ENCODE data around the gene TACSTD2. TPM values are rescaled to one million over a fixed set of nuclear protein-coding genes. Genes with fewer than 3 reads are reported as not detected.
"Not testable (repeated sequence)": the region's sequence is repeated elsewhere in the genome, so short reads cannot be mapped to it uniquely, and the experiment has no call there.

Gene TACSTD2
- not detected in 2 replicates for total RNA-seq (2014; rRNA removed; shearing (Covaris generic); ENCODE audit: low replicate concordance)

- Histone ChIP-seq H4K20me1 (ENCODE audit: insufficient read depth, low read depth, low read length) (no peaks in the 10 kb centered on the region), H3K27ac (ENCODE audit: low read length) (no peak within 1 kb of the TSS), H3K9ac (ENCODE audit: low read length) (no peak within 1 kb of the TSS), H3K4me1 (ENCODE audit: low read length) (no peaks in the 10 kb centered on the region), H3K4me2 (ENCODE audit: low read depth, low read length, poor library complexity, severe bottlenecking) (no peak within 1 kb of the TSS), H3K9me2 (replicated peaks; ENCODE audit: insufficient read depth, low read length) (no peaks in the 10 kb centered on the region), H3K36me3 (ENCODE audit: insufficient read depth, low read length) (no peaks in the 10 kb centered on the region), H3K4me3 (ENCODE audit: low read length) (no peak within 1 kb of the TSS), H3K9me3 (ENCODE audit: low read length) (no peaks in the 10 kb centered on the region), H3K27me3 (ENCODE audit: low read length) (no peaks in the 10 kb centered on the region), H2AFZ (ENCODE audit: low read length) (no peak within 1 kb of the TSS), H3K79me2 (ENCODE audit: low read length) (no peaks in the 10 kb centered on the region)
- DNase-seq = no peak
These were observed at the start of gene TACSTD2 for GRCh38 chr1:58576727-58577653. Gene TACSTD2 (minus strand): TSS chr1:58577252. CDS start chr1:58577156, 96 bp downstream.

DNA sequence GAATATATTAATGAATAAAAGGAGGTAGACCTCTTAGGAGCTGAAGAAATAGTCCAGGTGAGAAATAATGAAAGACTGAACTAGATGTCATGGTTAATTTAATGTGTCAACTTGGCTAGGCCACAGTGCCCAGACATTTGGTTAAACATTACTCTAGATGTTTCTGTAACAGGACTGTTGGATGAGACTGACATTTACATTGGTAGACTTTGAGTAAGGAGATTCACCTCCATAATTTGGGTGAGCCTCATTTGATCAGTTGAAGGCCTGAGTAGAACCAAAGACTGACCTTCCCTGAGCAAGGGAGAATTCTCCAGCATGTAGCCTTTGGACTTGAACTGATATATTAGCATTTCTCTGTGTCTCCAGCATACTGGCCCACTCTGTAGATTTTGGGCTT is 49.2 kb upstream of the TACSTD2 start:
- Histone ChIP-seq H3K27ac (ENCODE audit: low read length) (no peak overlapping the region), H3K36me3 (ENCODE audit: insufficient read depth, low read length) (no peaks in the 10 kb centered on the region), H3K79me2 (ENCODE audit: low read length) (no peaks in the 10 kb centered on the region), H3K27me3 (ENCODE audit: low read length) (no peaks in the 10 kb centered on the region), H3K4me1 (ENCODE audit: low read length) (no peaks in the 10 kb centered on the region), H4K20me1 (ENCODE audit: insufficient read depth, low read depth, low read length) (no peaks in the 10 kb centered on the region), H3K9me3 (ENCODE audit: low read length) (no peaks in the 10 kb centered on the region), H3K9ac (ENCODE audit: low read length) (no peak overlapping the region), H3K4me3 (ENCODE audit: low read length) (no peak overlapping the region), H3K9me2 (replicated peaks; ENCODE audit: insufficient read depth, low read length) (no peaks in the 10 kb centered on the region), H2AFZ (ENCODE audit: low read length) (no peak overlapping the region), H3K4me2 (ENCODE audit: low read depth, low read length, poor library complexity, severe bottlenecking) (no peak overlapping the region)
- DNase-seq = no peak

DNA sequence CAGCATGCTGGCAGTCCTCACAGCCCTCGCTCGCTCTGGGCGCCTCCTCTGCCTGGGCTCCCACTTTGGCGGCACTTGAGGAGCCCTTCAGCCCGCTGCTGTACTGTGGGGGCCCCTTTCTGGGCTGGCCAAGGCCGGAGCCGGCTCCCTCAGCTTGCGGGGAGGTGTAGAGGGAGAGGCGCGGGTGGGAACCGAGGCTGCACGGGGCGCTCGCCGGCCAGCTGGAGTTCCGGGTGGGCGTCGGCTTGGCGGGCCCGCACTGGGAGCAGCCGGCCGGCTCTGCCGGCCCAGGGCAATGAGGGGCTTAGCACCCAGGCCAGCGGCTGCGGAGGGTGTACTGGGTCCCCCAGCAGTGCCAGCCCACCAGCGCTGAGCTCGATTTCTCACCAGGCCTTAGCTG is 46.2 kb upstream of the TACSTD2 start:
- H3K27ac ChIP-seq (ENCODE audit: low read length); H3K36me3 ChIP-seq (ENCODE audit: insufficient read depth, low read length); H3K4me2 ChIP-seq (ENCODE audit: low read depth, low read length, poor library complexity, severe bottlenecking); DNase-seq; H3K9me3 ChIP-seq (ENCODE audit: low read length); H3K9me2 ChIP-seq (replicated peaks; ENCODE audit: insufficient read depth, low read length); H4K20me1 ChIP-seq (ENCODE audit: insufficient read depth, low read depth, low read length); H3K9ac ChIP-seq (ENCODE audit: low read length); H3K4me1 ChIP-seq (ENCODE audit: low read length); H3K79me2 ChIP-seq (ENCODE audit: low read length); H3K4me3 ChIP-seq (ENCODE audit: low read length); H2AFZ ChIP-seq (ENCODE audit: low read length); H3K27me3 ChIP-seq (ENCODE audit: low read length): not testable (repeated sequence)

DNA sequence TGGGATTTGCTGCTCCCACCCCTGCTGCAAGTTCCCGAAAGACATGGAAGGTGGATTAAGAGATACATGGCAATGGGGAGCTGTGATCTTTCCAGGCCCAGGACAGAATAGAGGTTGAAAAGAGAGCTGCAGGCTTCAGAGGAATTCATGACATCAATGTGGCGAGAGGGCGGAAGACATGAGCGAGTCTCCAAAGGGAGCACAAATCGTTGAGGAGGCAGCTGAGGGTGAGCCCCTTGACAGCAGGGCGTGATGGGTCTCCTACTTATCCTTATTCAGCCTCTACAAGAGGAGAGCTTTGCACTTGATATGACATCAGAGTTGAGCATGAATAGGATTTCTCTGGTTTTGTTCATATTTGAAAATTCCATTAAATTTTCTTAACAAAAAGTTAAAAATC is 45.5 kb upstream of the TACSTD2 start:
- Histone ChIP-seq H3K4me1 (ENCODE audit: low read length) (no peaks in the 10 kb centered on the region), H4K20me1 (ENCODE audit: insufficient read depth, low read depth, low read length) (no peaks in the 10 kb centered on the region), H3K9me2 (replicated peaks; ENCODE audit: insufficient read depth, low read length) (no peaks in the 10 kb centered on the region), H3K9ac (ENCODE audit: low read length) (no peak overlapping the region), H3K79me2 (ENCODE audit: low read length) (no peaks in the 10 kb centered on the region), H3K9me3 (ENCODE audit: low read length) (no peaks in the 10 kb centered on the region), H2AFZ (ENCODE audit: low read length) (no peak overlapping the region), H3K27me3 (ENCODE audit: low read length) (no peaks in the 10 kb centered on the region), H3K36me3 (ENCODE audit: insufficient read depth, low read length) (no peaks in the 10 kb centered on the region), H3K4me2 (ENCODE audit: low read depth, low read length, poor library complexity, severe bottlenecking) (no peak overlapping the region), H3K4me3 (ENCODE audit: low read length) (no peak overlapping the region), H3K27ac (ENCODE audit: low read length) (no peak overlapping the region)
- DNase-seq = no peak

DNA sequence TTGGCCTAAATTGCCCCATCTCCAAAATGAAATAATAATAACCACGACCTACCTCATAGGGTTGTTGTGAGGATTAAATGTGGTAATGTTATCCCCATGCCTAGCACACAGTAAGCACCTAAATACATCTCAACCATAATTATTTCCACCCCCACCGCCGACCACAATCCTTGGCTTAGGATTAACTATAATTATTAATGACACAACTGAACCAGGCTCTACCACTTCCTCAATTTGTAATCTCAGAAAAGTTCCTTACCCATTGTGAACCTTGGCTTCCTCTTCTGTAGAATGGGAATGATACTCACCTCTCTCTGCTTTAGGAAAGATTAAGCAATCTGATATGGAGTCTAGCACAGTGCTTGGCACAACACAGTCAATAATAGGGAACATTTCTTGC is 44.3 kb upstream of the TACSTD2 start:
- Histone ChIP-seq H3K4me3 (ENCODE audit: low read length) (no peak overlapping the region), H3K9me2 (replicated peaks; ENCODE audit: insufficient read depth, low read length) (no peaks in the 10 kb centered on the region), H4K20me1 (ENCODE audit: insufficient read depth, low read depth, low read length) (no peaks in the 10 kb centered on the region), H3K9ac (ENCODE audit: low read length) (no peak overlapping the region), H3K79me2 (ENCODE audit: low read length) (no peaks in the 10 kb centered on the region), H3K4me2 (ENCODE audit: low read depth, low read length, poor library complexity, severe bottlenecking) (no peak overlapping the region), H3K27me3 (ENCODE audit: low read length) (no peaks in the 10 kb centered on the region), H3K9me3 (ENCODE audit: low read length) (no peaks in the 10 kb centered on the region), H3K27ac (ENCODE audit: low read length) (no peak overlapping the region), H2AFZ (ENCODE audit: low read length) (no peak overlapping the region), H3K4me1 (ENCODE audit: low read length) (no peaks in the 10 kb centered on the region), H3K36me3 (ENCODE audit: insufficient read depth, low read length) (no peaks in the 10 kb centered on the region)
- no peak for DNase-seq

GRCh38 chr1:58620926-58621325 is 43.9 kb upstream of the TACSTD2 start:
- Histone ChIP-seq H3K4me2 (ENCODE audit: low read depth, low read length, poor library complexity, severe bottlenecking) (no peak overlapping the region), H4K20me1 (ENCODE audit: insufficient read depth, low read depth, low read length) (no peaks in the 10 kb centered on the region), H3K9me2 (replicated peaks; ENCODE audit: insufficient read depth, low read length) (no peaks in the 10 kb centered on the region), H3K4me1 (ENCODE audit: low read length) (no peaks in the 10 kb centered on the region), H3K4me3 (ENCODE audit: low read length) (no peak overlapping the region), H3K9ac (ENCODE audit: low read length) (no peak overlapping the region), H3K27me3 (ENCODE audit: low read length) (no peaks in the 10 kb centered on the region), H2AFZ (ENCODE audit: low read length) (no peak overlapping the region), H3K79me2 (ENCODE audit: low read length) (no peaks in the 10 kb centered on the region), H3K36me3 (ENCODE audit: insufficient read depth, low read length) (no peaks in the 10 kb centered on the region), H3K9me3 (ENCODE audit: low read length) (no peaks in the 10 kb centered on the region), H3K27ac (ENCODE audit: low read length) (no peak overlapping the region)
- no peak for DNase-seq

DNA sequence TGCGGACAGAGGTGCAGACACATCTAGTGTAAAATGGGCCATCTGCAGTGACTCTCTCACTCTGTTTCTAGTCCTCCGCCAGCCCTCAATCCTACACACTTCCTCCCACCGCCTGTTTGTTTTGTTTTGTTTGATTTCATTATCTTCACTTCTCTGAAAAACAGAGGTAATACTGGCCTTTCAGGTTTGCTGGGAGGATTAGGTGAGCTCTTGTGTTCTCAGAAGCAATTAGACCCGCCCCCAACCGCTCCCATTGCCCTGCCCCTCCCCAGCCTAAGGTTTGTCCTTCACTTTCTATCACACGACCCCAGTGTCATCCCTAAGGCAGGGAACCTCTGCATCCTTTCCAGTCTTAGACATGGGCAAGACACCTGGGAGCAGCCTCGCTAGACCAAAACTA is 43.2 kb upstream of the TACSTD2 start:
- H4K20me1 ChIP-seq (ENCODE audit: insufficient read depth, low read depth, low read length) = no peaks in the 10 kb centered on the region
- H3K79me2 ChIP-seq (ENCODE audit: low read length) = no peaks in the 10 kb centered on the region
- no peak for DNase-seq
- no peak overlapping the region for H3K4me2 ChIP-seq (ENCODE audit: low read depth, low read length, poor library complexity, severe bottlenecking)
- no peaks in the 10 kb centered on the region for H3K27me3 ChIP-seq (ENCODE audit: low read length)
- no peak overlapping the region for H3K4me3 ChIP-seq (ENCODE audit: low read length)
- no peaks in the 10 kb centered on the region for H3K9me2 ChIP-seq (replicated peaks; ENCODE audit: insufficient read depth, low read length)
- no peak overlapping the region for H3K9ac ChIP-seq (ENCODE audit: low read length)
- no peak overlapping the region for H3K27ac ChIP-seq (ENCODE audit: low read length)
- no peaks in the 10 kb centered on the region for H3K36me3 ChIP-seq (ENCODE audit: insufficient read depth, low read length)
- no peak overlapping the region for H2AFZ ChIP-seq (ENCODE audit: low read length)
- no peaks in the 10 kb centered on the region for H3K9me3 ChIP-seq (ENCODE audit: low read length)
- H3K4me1 ChIP-seq (ENCODE audit: low read length) = no peaks in the 10 kb centered on the region

DNA sequence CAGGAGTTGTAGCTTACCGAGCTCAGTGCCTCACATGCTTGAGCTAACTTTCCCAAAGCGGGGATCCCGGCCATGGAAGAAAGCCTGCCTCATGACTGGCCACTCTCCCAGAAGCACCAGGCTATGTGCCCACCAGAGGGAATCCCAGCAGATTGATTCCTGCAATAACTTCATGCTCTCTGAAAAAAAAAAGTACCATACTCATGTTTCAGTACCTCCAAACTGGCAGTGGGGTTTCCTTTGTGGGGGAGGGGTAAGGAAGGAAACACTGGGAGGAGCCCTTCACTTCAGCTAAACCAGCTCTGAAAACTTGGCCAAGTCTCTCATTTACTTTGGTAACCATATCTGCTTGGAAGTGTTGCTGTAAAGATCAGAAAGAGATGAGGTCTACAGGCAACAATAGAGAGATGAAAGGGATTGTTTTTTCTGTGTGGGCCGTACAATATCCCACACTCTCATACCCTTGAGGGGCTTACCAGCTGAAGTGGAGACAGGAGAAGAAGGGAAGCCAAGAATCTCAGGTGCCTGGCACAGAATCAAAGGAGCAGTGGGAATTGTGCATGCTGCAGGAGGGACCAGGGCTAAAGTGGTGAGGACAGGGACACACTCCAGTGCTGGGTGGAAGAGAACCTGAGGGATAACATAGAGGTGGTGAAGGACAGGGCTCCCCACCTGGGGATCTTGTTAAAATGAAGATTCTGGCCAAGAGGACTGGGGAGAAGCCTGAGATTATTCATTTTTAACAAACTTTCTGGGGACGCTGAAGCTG is 42.4 kb upstream of the TACSTD2 start:
- H3K4me3 ChIP-seq (ENCODE audit: low read length) = no peak overlapping the region
- H3K4me2 ChIP-seq (ENCODE audit: low read depth, low read length, poor library complexity, severe bottlenecking) = no peak overlapping the region
- H3K36me3 ChIP-seq (ENCODE audit: insufficient read depth, low read length) = no peaks in the 10 kb centered on the region
- no peak overlapping the region for H3K27ac ChIP-seq (ENCODE audit: low read length)
- no peaks in the 10 kb centered on the region for H3K9me2 ChIP-seq (replicated peaks; ENCODE audit: insufficient read depth, low read length)
- H3K79me2 ChIP-seq (ENCODE audit: low read length) = no peaks in the 10 kb centered on the region
- H4K20me1 ChIP-seq (ENCODE audit: insufficient read depth, low read depth, low read length) = no peaks in the 10 kb centered on the region
- no peak overlapping the region for H2AFZ ChIP-seq (ENCODE audit: low read length)
- H3K27me3 ChIP-seq (ENCODE audit: low read length) = no peaks in the 10 kb centered on the region
- DNase-seq = no peak
- no peak overlapping the region for H3K9ac ChIP-seq (ENCODE audit: low read length)
- H3K9me3 ChIP-seq (ENCODE audit: low read length) = no peaks in the 10 kb centered on the region
- H3K4me1 ChIP-seq (ENCODE audit: low read length) = no peaks in the 10 kb centered on the region
